HUES6 (cell line): ENCODE results near the gene CHD9.
A peak's percentile ranks its signal among the peaks of the same experiment; 100 is the strongest.

Source experiments
- H3K27ac ChIP-seq: 2 replicates; pipeline ENCODE4 v1.7.0; 2013; ENCODE audit warnings: low read depth, mild to moderate bottlenecking, low read length, inconsistent platforms
- H3K27me3 ChIP-seq: 2 replicates; pipeline ENCODE4 v1.6.1; 2013; ENCODE audit warnings: low read length; ENCODE audit not compliant: control insufficient read depth, insufficient read depth
- H3K36me3 ChIP-seq: 2 replicates; pipeline ENCODE4 v1.6.1; 2013; ENCODE audit warnings: low read length; ENCODE audit not compliant: control insufficient read depth, insufficient read depth
- H3K4me1 ChIP-seq: 2 replicates; pipeline ENCODE4 v1.6.1; 2013; ENCODE audit warnings: low read length; ENCODE audit not compliant: control insufficient read depth, insufficient read depth
- H3K4me3 ChIP-seq: 2 replicates; pipeline ENCODE4 v1.5.1; 2013; ENCODE audit warnings: low read depth, low read length
- H3K9ac ChIP-seq: one replicate; pipeline ENCODE4 v1.6.1; 2013; ENCODE audit warnings: mild to moderate bottlenecking, low read length
- H3K9me3 ChIP-seq: 2 replicates; pipeline ENCODE4 v1.6.1; 2013; ENCODE audit warnings: low read depth, low read length; ENCODE audit not compliant: control insufficient read depth, insufficient read depth

CHD9 gene

DNA sequence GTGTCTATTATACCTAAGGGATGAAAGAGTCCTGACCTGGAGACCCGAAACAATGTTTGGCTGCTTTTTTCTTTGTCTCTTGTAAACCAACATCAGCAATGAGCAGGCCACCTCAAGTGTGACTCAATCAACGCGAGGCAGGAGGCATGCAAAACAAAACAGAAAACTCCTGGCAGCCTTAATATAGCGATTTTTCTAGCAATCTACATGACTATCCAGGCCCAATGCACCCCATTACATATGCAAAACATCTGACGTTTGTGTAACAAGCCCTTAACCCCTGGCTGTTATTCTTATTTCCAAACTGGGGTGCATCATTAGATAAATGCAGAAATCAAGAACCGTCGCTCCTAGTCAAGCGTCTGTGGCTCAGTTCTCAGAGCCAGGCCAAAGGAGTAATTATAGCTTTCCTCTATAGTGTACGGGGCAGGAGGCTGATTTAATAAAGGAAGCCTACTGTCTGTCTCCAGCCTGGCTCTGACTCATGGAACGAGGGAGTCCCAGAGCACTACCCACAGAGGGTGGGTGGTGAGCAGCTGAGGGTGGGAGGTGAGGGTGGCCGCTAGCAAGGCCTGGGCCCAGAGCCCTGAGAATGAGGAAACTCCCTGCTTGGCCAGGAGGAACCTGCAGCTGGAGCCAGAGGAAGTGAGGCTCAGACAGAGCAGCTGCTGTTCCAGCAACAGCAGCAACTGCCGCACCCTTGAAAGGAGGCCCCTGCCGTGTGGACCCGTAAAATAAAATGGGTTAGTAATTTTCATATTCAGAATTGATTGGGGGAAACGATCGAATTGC lies 43.9 kb downstream of the CHD9 start:
- H3K36me3 ChIP-seq = no peaks in the 10 kb centered on the region
- H3K27me3 ChIP-seq = no peaks in the 10 kb centered on the region
- peak overlapping the region; percentile 52 for H3K4me3 ChIP-seq
- peak overlapping the region; percentile 76 for H3K9ac ChIP-seq
- peaks cover 30% of the 10 kb centered on the region for H3K4me1 ChIP-seq
- H3K9me3 ChIP-seq = no peaks in the 10 kb centered on the region
- H3K27ac ChIP-seq = peak overlapping the region; percentile 82

DNA sequence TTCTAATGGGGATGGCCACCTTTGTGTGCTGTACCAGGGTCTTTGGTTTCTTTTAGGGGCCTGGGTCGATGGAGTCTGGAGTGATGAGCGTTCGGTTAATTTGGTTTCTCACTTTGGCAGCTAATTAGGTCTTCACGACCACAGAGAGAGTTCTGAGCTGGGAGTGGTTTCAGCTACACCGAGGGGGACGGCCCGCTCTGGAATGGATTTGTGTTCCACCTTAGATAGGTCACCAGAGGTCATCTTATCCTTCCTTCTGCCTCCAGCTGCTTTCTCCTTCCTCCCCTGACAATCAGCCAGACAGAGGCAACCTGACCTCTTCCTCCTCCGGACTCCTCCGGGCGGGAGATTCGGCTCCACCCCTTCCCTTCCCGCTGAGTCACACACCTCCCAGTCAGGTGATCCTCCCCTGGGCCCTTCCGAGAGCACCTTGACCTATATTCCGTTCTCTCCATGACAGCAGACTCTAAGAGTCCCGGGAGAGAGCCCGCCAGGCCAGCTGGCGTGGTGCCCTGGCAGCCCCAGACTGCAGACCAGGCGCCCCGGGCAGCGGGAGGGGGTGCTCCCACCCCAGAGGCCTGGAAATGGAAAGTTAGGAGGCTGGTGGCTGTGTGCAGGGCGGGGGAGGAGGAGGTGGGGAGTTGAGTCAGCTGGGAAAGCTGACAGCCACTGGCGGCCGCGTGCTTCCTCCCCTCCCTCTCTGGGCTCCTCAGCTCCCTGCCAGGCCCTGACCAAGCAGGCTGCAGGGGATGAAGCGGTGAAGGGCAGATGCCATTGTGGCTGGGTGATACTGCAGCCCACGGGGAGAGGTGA lies 44.7 kb downstream of the CHD9 start:
- no peaks in the 10 kb centered on the region for H3K9me3 ChIP-seq
- peak overlapping the region; percentile 76 for H3K9ac ChIP-seq
- H3K4me1 ChIP-seq = peaks cover 27% of the 10 kb centered on the region
- no peaks in the 10 kb centered on the region for H3K36me3 ChIP-seq
- no peaks in the 10 kb centered on the region for H3K27me3 ChIP-seq
- peak overlapping the region; percentile 52 for H3K4me3 ChIP-seq
- H3K27ac ChIP-seq = peak overlapping the region; percentile 82

DNA sequence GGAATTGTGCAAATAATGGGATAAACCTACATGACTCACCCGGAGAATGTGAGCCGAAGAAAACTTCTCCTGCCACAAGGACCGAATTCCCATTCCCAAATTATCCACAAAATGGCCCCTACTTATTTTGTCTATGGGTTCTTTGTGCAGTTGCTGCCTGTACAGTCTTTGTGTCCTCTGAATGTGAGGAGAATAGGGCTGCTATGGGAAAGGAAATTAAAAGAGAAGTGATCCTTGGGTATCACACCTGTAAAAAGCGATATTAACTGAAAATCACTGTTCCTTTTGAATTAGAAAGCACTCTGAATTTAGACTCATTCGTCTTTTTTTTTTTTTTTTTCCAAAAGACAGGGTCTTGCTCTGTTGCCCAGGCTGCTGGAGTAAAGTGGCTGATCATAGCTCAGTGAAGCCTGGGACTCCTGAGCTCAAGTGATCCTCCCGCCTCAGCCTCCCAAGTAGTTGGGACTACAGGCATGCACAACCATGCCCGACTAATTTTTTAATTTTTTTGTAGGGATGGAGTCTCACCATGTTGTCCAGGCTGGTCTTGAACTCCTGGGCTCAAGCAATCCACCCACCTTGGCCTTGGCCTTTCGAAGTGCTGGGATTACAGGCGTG lies 45.4 kb downstream of the CHD9 start:
- no peaks in the 10 kb centered on the region for H3K9me3 ChIP-seq
- H3K27ac ChIP-seq = peak overlapping the region; percentile 82; the same call in 1 of the 2 replicates
- H3K4me3 ChIP-seq = peak overlapping the region; percentile 52
- H3K36me3 ChIP-seq = no peaks in the 10 kb centered on the region
- peaks cover 27% of the 10 kb centered on the region for H3K4me1 ChIP-seq
- H3K27me3 ChIP-seq = no peaks in the 10 kb centered on the region
- peak overlapping the region; percentile 76 for H3K9ac ChIP-seq

DNA sequence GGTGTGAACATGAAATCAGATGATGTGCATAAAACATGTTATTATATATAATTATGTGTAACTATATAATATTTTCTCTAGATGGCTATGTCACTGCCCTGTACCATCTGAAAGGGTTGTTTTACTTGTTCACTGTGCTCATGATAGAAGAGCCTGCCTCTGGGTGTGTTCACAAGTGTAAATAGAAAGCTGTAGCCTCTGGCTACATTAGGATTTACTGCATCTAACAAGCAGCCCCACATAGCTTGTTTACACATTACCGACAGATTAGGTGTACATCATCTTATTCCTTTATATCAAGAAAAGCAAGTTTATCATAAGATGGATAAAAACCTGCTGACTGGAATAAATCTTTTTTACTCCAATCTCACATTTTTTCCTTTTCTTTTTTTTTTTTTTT lies 46.1 kb downstream of the CHD9 start:
- H3K27me3 ChIP-seq = no peaks in the 10 kb centered on the region
- H3K27ac ChIP-seq = no peak overlapping the region
- no peaks in the 10 kb centered on the region for H3K9me3 ChIP-seq
- peaks cover 27% of the 10 kb centered on the region for H3K4me1 ChIP-seq
- no peak overlapping the region for H3K9ac ChIP-seq
- H3K36me3 ChIP-seq = no peaks in the 10 kb centered on the region
- no peak overlapping the region for H3K4me3 ChIP-seq

DNA sequence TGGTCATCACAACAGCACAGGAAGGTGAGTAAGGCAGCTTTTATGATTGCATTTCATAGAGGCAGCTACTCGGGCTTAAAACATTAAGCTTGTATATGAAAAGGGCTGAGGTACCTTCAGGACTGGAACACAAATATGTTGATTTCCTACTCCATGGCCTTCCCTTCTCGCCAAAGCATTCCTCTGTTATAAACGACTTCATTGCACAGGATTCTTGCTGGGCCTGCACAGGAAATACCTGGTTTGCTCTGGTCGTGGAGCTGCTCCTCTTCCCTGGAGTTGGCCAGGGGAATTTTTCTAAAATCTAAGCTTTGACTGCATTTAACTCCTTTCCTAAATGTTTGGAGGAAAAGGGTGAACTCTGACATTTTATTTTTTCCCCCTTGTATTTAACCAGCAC lies 49.0 kb downstream of the CHD9 start:
- no peak overlapping the region for H3K9ac ChIP-seq
- no peak overlapping the region for H3K4me3 ChIP-seq
- H3K27me3 ChIP-seq = no peaks in the 10 kb centered on the region
- H3K27ac ChIP-seq = no peak overlapping the region
- H3K9me3 ChIP-seq = no peaks in the 10 kb centered on the region
- H3K4me1 ChIP-seq = peaks cover 22% of the 10 kb centered on the region
- no peaks in the 10 kb centered on the region for H3K36me3 ChIP-seq

DNA sequence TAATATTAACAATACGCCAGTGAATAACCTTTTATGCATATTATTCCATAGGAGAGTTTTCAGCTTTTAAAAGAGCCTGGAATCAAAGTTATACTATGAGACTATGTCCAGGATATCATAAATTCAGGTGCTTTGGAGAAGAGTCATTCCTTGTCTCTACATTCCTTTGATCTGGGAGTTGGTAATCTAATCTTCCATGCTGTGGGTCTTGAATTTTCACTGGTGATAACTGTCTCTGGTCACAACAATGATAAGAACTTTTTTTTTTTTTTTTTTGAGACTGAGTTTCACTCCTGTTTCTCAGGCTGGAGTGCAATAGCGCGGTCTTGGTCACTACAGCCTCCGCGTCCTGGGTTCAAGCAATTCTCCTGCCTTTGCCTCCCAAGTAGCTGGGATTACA lies 50.8 kb downstream of the CHD9 start:
- Histone ChIP-seq H3K27ac (no peak overlapping the region), H3K4me3 (no peak overlapping the region), H3K27me3 (no peaks in the 10 kb centered on the region), H3K9ac (no peak overlapping the region), H3K4me1 (peaks cover 9% of the 10 kb centered on the region; the same call in 1 of the 2 replicates), H3K9me3 (no peaks in the 10 kb centered on the region), H3K36me3 (no peaks in the 10 kb centered on the region)

DNA sequence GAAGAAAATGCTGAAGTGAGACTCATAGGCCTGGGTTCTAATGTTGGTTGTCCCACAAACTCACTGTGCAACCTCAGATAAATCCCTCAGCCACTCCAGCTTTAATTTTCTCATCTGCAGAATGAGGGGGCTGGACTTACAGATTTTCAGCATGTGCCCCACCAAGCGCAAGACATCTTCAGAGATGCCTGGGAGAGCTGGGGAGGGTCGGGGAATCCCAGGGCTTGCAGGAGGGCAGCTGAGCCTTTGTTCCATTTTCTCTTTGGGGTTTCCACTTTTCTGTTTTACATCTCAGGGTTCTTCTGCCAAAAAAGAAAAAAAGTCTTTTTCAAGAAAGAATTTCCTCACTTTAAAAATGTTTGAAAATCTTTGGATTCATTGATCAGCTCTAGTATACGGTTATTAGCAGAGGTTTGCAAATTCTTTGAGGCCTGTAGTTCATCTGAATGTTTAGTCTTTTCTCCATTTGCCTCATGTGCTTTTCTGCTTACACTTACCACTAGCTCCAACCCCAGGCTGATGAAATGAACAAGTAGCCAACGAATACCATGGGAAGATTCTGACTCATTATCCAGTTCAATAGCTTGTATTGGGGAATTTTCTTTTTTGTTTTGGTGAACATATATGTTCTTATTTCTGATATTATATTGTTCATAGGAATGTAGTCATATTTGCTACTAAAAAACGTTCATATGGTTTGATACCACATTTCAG lies 56.4 kb downstream of the CHD9 start:
- no peak overlapping the region for H3K9ac ChIP-seq
- no peak overlapping the region for H3K27ac ChIP-seq
- peaks cover 9% of the 10 kb centered on the region for H3K4me1 ChIP-seq

DNA sequence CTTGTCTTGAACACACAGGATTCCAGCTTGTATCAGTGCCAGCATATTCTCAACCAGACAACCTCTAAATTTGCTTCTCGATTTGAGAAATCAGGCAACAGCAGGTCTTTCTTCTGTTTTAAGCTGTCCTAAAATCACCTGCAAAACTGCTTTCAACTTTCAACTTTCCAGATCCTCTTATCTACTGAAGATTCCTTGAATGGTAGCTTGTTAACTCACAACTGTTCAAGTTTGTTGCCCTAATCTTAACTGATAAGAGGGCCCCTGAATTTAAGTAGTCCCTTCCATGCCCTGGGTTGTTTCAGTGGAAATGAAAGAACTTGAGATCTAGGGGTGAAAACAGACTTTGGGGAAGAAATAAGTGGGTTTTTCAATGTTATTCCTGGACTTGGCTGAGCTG lies 57.2 kb downstream of the CHD9 start:
- Histone ChIP-seq H3K4me3 (no peak overlapping the region), H3K36me3 (no peaks in the 10 kb centered on the region), H3K27ac (no peak overlapping the region), H3K27me3 (no peaks in the 10 kb centered on the region), H3K9me3 (no peaks in the 10 kb centered on the region), H3K9ac (no peak overlapping the region), H3K4me1 (peaks cover 9% of the 10 kb centered on the region)

More for the DNA sequence above, 56.4 kb downstream of the CHD9 start:
- no peak overlapping the region for H3K4me3 ChIP-seq
- no peaks in the 10 kb centered on the region for H3K27me3 ChIP-seq
- H3K36me3 ChIP-seq = no peaks in the 10 kb centered on the region
- H3K9me3 ChIP-seq = no peaks in the 10 kb centered on the region

- no peak overlapping the region for H3K9ac ChIP-seq
- no peaks in the 10 kb centered on the region for H3K27me3 ChIP-seq
- no peaks in the 10 kb centered on the region for H3K36me3 ChIP-seq
- no peak overlapping the region for H3K4me3 ChIP-seq
- no peaks in the 10 kb centered on the region for H3K9me3 ChIP-seq
- peaks cover 9% of the 10 kb centered on the region for H3K4me1 ChIP-seq
- H3K27ac ChIP-seq = no peak overlapping the region
These were observed 60.3 kb downstream of the CHD9 start for GRCh38 chr16:53115047-53115446.

GRCh38 chr16:53115773-53116172 lies 61.0 kb downstream of the CHD9 start:
- H3K9ac ChIP-seq = no peak overlapping the region
- H3K27me3 ChIP-seq = no peaks in the 10 kb centered on the region
- no peak overlapping the region for H3K27ac ChIP-seq
- H3K9me3 ChIP-seq = no peaks in the 10 kb centered on the region
- H3K4me1 ChIP-seq = peaks cover 9% of the 10 kb centered on the region
- no peaks in the 10 kb centered on the region for H3K36me3 ChIP-seq
- no peak overlapping the region for H3K4me3 ChIP-seq
